Measurements from ENCODE around the gene VPS72.
"Not testable (repeated sequence)": the region's sequence is repeated elsewhere in the genome, so short reads cannot be mapped to it uniquely, and the experiment has no call there.

The VPS72 gene

GRCh38 chr1:151189637-151190445 is at the start of gene VPS72:
TSS of gene VPS72 (minus strand) at chr1:151190197. CDS start at chr1:151190121, 76 bp downstream.
- peak; percentile 92 for DNase-seq (ENCODE audit: low spot score)

- DNase-seq (ENCODE audit: low spot score): peak; percentile 88
Measured at GRCh38 chr1:151238467-151238739, 48.4 kb upstream of the VPS72 start.

GRCh38 chr1:151237678-151238466 is 47.9 kb upstream of the VPS72 start:
- no peak for DNase-seq (ENCODE audit: low spot score)

GRCh38 chr1:151235235-151235634 is 45.2 kb upstream of the VPS72 start:
- no peak for DNase-seq (ENCODE audit: low spot score)

- no peak for DNase-seq (ENCODE audit: low spot score)
Measured at GRCh38 chr1:151222130-151222529, 32.1 kb upstream of the VPS72 start.

GRCh38 chr1:151221616-151222015 is 31.6 kb upstream of the VPS72 start:
- no peak for DNase-seq (ENCODE audit: low spot score)

- DNase-seq (ENCODE audit: low spot score): no peak
Measured at GRCh38 chr1:151213560-151213959, 23.6 kb upstream of the VPS72 start.

- no peak for DNase-seq (ENCODE audit: low spot score)
Measured at GRCh38 chr1:151211972-151212705, 22.1 kb upstream of the VPS72 start.

GRCh38 chr1:151210830-151211229 is 20.8 kb upstream of the VPS72 start:
- peak; percentile 20 for DNase-seq (ENCODE audit: low spot score)

GRCh38 chr1:151205381-151205965 is 15.5 kb upstream of the VPS72 start:
- DNase-seq (ENCODE audit: low spot score): not testable (repeated sequence)

- DNase-seq (ENCODE audit: low spot score): peak; percentile 77
Measured at GRCh38 chr1:151199873-151200581, 10.0 kb upstream of the VPS72 start.

GRCh38 chr1:151198254-151199127 is 8.5 kb upstream of the VPS72 start, which contains the start of gene PIP5K1A:
TSS of gene PIP5K1A (plus strand) at chr1:151198552. CDS start at chr1:151198997, 445 bp downstream.
- DNase-seq (ENCODE audit: low spot score): peak; percentile 98

- no peak for DNase-seq (ENCODE audit: low spot score)
Measured at GRCh38 chr1:151197863-151198253, 7.9 kb upstream of the VPS72 start.

- DNase-seq (ENCODE audit: low spot score): peak; percentile 76
Measured at GRCh38 chr1:151196292-151196800, 6.3 kb upstream of the VPS72 start.

GRCh38 chr1:151194894-151195594 is 5.0 kb upstream of the VPS72 start:
- peak; percentile 91 for DNase-seq (ENCODE audit: low spot score)

GRCh38 chr1:151193856-151194255 is 3.9 kb upstream of the VPS72 start:
- DNase-seq (ENCODE audit: low spot score): no peak

GRCh38 chr1:151193304-151193703 is 3.3 kb upstream of the VPS72 start:
- DNase-seq (ENCODE audit: low spot score): no peak

- DNase-seq (ENCODE audit: low spot score): no peak
Measured at GRCh38 chr1:151192047-151192446, 2.0 kb upstream of the VPS72 start.

GRCh38 chr1:151188667-151189066 is 1.3 kb downstream of the VPS72 start:
- not testable (repeated sequence) for DNase-seq (ENCODE audit: low spot score)

GRCh38 chr1:151187205-151187604 is 2.8 kb downstream of the VPS72 start:
- no peak for DNase-seq (ENCODE audit: low spot score)

Data from GM03348 (cell line).